Thymus (tissue), 11 donors: Measurements from ENCODE around the gene FASLG. TPM values are rescaled to one million over a fixed set of nuclear protein-coding genes. Genes with fewer than 3 reads are reported as not detected.
A peak's percentile ranks its signal among the peaks of the same experiment; 100 is the strongest.

Experiments used
- DNase-seq, 9 donors: peaks; one replicate each; pipeline ENCODE4 v3.0.0-alpha.2; 2013; ENCODE audit warnings: low spot score in 9 of 9, low read depth in 6 of 9, missing footprints in 1 of 9
- H3K27ac ChIP-seq, 2 donors: one replicate each; pipeline ENCODE4 v1.5.1; 2013; ENCODE audit warnings: control low read depth in 1 of 2, low read depth in 1 of 2, low read length in 1 of 2, mild to moderate bottlenecking in 1 of 2, moderate library complexity in 1 of 2
- H3K27me3 ChIP-seq, 2 donors: one replicate each; pipeline ENCODE4 v1.5.1; 2013; ENCODE audit warnings: low read length in 1 of 2; ENCODE audit not compliant: control insufficient read depth in 2 of 2, insufficient read depth in 1 of 2
- H3K36me3 ChIP-seq, 2 donors: one replicate each; pipeline ENCODE4 v1.5.1; 2013; ENCODE audit warnings: low read length in 1 of 2, mild to moderate bottlenecking in 1 of 2, moderate library complexity in 1 of 2; ENCODE audit not compliant: control insufficient read depth in 2 of 2, insufficient read depth in 2 of 2
- H3K4me1 ChIP-seq, 2 donors: one replicate each; pipeline ENCODE4 v1.5.1; 2013; ENCODE audit warnings: low read length in 2 of 2; ENCODE audit not compliant: control insufficient read depth in 2 of 2, insufficient read depth in 2 of 2
- H3K4me3 ChIP-seq, 2 donors: one replicate each; pipeline ENCODE4 v1.5.1; 2013; ENCODE audit warnings: low read length in 2 of 2, control low read depth in 1 of 2, mild to moderate bottlenecking in 1 of 2
- H3K9me3 ChIP-seq, 2 donors: one replicate each; pipeline ENCODE4 v1.5.1; 2013; ENCODE audit warnings: low read length in 1 of 2, mild to moderate bottlenecking in 1 of 2; ENCODE audit not compliant: control insufficient read depth in 2 of 2, insufficient read depth in 1 of 2
- WGBS: extraction: QIAGEN DNeasy Blood & Tissue Kit; methylation state at CpG from one replicate; pipeline ENCODE4 v1.1.7; 2013; 5-methylcytosine and 5-hydroxymethylcytosine counted together
- polyA plus RNA-seq: library from polyadenylated mRNA; stranded (reverse); fragments of 200-250 nt; gene quantifications from one replicate; pipeline ENCODE4 v1.2.3, GENCODE V29; 2013
- total RNA-seq: library from RNA; stranded (reverse); fragments of 120-200 nt; gene quantifications from one replicate; pipeline ENCODE4 v1.2.4, GENCODE V29; 2013
- donor health status: healthy.

Gene FASLG
- total and polyA plus RNA-seq, 2 donors, result 0.32 to 0.71 TPM

GRCh38 chr1:172670316-172670715 is 11.4 kb downstream of the FASLG start:
- peaks cover 5 to 14% of the 10 kb centered on the region in 2 donors for H3K4me1 ChIP-seq
- no peaks in the 10 kb centered on the region for H3K36me3 ChIP-seq
- peaks cover 13 to 53% of the 10 kb centered on the region in 2 donors for H3K27me3 ChIP-seq
- 59% methylated on average over 4 of the region's 4 CpGs for WGBS
- no peaks in the 10 kb centered on the region for H3K9me3 ChIP-seq
- H3K27ac ChIP-seq, result no peak overlapping the region
- no peak overlapping the region for H3K4me3 ChIP-seq
- DNase-seq, result no peak

- no peak overlapping the region for H3K4me3 ChIP-seq
- H3K27me3 ChIP-seq, result peaks cover 13 to 51% of the 10 kb centered on the region in 2 donors
- no peak overlapping the region for H3K27ac ChIP-seq
- H3K9me3 ChIP-seq, result no peaks in the 10 kb centered on the region
- DNase-seq, result peak in 8 of 9 donors; percentile 42 to 93 (median 72)
- H3K4me1 ChIP-seq, result peaks cover 5 to 17% of the 10 kb centered on the region in 2 donors
- no peaks in the 10 kb centered on the region for H3K36me3 ChIP-seq
- WGBS, result 19% methylated on average over 4 of the region's 4 CpGs
Observed at GRCh38 chr1:172670791-172671190, 11.9 kb downstream of the FASLG start.

GRCh38 chr1:172671591-172671990 is 12.7 kb downstream of the FASLG start:
- Histone ChIP-seq H3K36me3 (no peaks in the 10 kb centered on the region), H3K4me1 (peaks cover 5 to 17% of the 10 kb centered on the region in 2 donors), H3K27ac (no peak overlapping the region), H3K4me3 (no peak overlapping the region), H3K27me3 (peaks cover 13 to 43% of the 10 kb centered on the region in 2 donors), H3K9me3 (no peaks in the 10 kb centered on the region)
- no peak for DNase-seq

- H3K4me3 ChIP-seq, result no peak overlapping the region
Observed at GRCh38 chr1:172672720-172673119, 13.8 kb downstream of the FASLG start.

GRCh38 chr1:172673761-172674160 is 14.9 kb downstream of the FASLG start:
- Histone ChIP-seq H3K27ac (no peak overlapping the region), H3K27me3 (peaks cover 15 to 33% of the 10 kb centered on the region in 2 donors), H3K4me1 (peaks cover 5 to 17% of the 10 kb centered on the region in 2 donors), H3K9me3 (no peaks in the 10 kb centered on the region), H3K4me3 (no peak overlapping the region), H3K36me3 (no peaks in the 10 kb centered on the region)
- 95% methylated on average over 2 of the region's 2 CpGs for WGBS
- DNase-seq, result no peak

More at GRCh38 chr1:172672720-172673119, 13.8 kb downstream of the FASLG start:
- DNase-seq, result no peak
- H3K9me3 ChIP-seq, result no peaks in the 10 kb centered on the region
- H3K4me1 ChIP-seq, result peaks cover 5 to 17% of the 10 kb centered on the region in 2 donors
- peaks cover 15 to 40% of the 10 kb centered on the region in 2 donors for H3K27me3 ChIP-seq
- WGBS, result 66% methylated on average over 2 of the region's 2 CpGs
- no peak overlapping the region for H3K27ac ChIP-seq
- no peaks in the 10 kb centered on the region for H3K36me3 ChIP-seq

GRCh38 chr1:172674831-172675613 is 16.1 kb downstream of the FASLG start:
- WGBS, result 27% methylated on average over 4 of the region's 4 CpGs
- H3K27ac ChIP-seq, result no peak overlapping the region
- no peaks in the 10 kb centered on the region for H3K9me3 ChIP-seq
- H3K4me3 ChIP-seq, result no peak overlapping the region
- H3K36me3 ChIP-seq, result no peaks in the 10 kb centered on the region
- peaks cover 11 to 26% of the 10 kb centered on the region in 2 donors for H3K27me3 ChIP-seq
- H3K4me1 ChIP-seq, result peaks cover 11 to 24% of the 10 kb centered on the region in 2 donors
- peak in 1 of 9 donors; percentile 67 for DNase-seq

- 24% methylated on average over 6 of the region's 6 CpGs for WGBS
- Histone ChIP-seq H3K4me1 (peaks cover 11 to 25% of the 10 kb centered on the region in 2 donors), H3K36me3 (no peaks in the 10 kb centered on the region), H3K27ac (no peak overlapping the region), H3K27me3 (peaks cover 2 to 4% of the 10 kb centered on the region in 2 donors), H3K9me3 (no peaks in the 10 kb centered on the region), H3K4me3 (no peak overlapping the region)
- peak in 1 of 9 donors; percentile 20 for DNase-seq
Observed at GRCh38 chr1:172679000-172679772, 20.3 kb downstream of the FASLG start.

GRCh38 chr1:172680244-172680643 is 21.3 kb downstream of the FASLG start:
- H3K36me3 ChIP-seq, result no peaks in the 10 kb centered on the region
- no peak for DNase-seq
- no peaks in the 10 kb centered on the region for H3K9me3 ChIP-seq
- H3K4me1 ChIP-seq, result peaks cover 6 to 18% of the 10 kb centered on the region in 2 donors
- no peak overlapping the region for H3K4me3 ChIP-seq
- no peak overlapping the region for H3K27ac ChIP-seq
- peaks cover 2 to 4% of the 10 kb centered on the region in 2 donors for H3K27me3 ChIP-seq

- Histone ChIP-seq H3K9me3 (no peaks in the 10 kb centered on the region), H3K27ac (no peak overlapping the region), H3K27me3 (peaks cover 2% of the 10 kb centered on the region in 2 donors), H3K4me3 (no peak overlapping the region), H3K4me1 (peaks cover 6 to 14% of the 10 kb centered on the region in 2 donors), H3K36me3 (no peaks in the 10 kb centered on the region)
- 100% methylated on average over 2 of the region's 2 CpGs for WGBS
- no peak for DNase-seq
Observed at GRCh38 chr1:172680733-172681275, 21.9 kb downstream of the FASLG start.
